IPS-15b (cell line): ENCODE results near the gene GUCA2A.

Experiments
- H3K27me3 ChIP-seq: one replicate; pipeline ENCODE4 v1.6.1; 2013; ENCODE audit warnings: low read length; ENCODE audit not compliant: control insufficient read depth, insufficient read depth
- H3K36me3 ChIP-seq: one replicate; pipeline ENCODE4 v1.6.1; 2013; ENCODE audit warnings: low read length; ENCODE audit not compliant: control insufficient read depth, insufficient read depth
- H3K4me1 ChIP-seq: one replicate; pipeline ENCODE4 v1.6.1; 2013; ENCODE audit warnings: mild to moderate bottlenecking, low read length; ENCODE audit not compliant: control insufficient read depth, insufficient read depth
- H3K4me3 ChIP-seq: one replicate; pipeline ENCODE4 v1.5.1; 2013; ENCODE audit warnings: low read depth, low read length
- H3K9ac ChIP-seq: one replicate; pipeline ENCODE4 v1.6.1; 2013; ENCODE audit warnings: low read depth, mild to moderate bottlenecking, low read length
- H3K9me3 ChIP-seq: one replicate; pipeline ENCODE4 v1.6.1; 2013; ENCODE audit warnings: mild to moderate bottlenecking, low read length; ENCODE audit not compliant: control insufficient read depth, insufficient read depth

The GUCA2A gene

GRCh38 chr1:42136466-42136865, 28.1 kb downstream of the GUCA2A start:
- Histone ChIP-seq H3K27me3 (no peaks in the 10 kb centered on the region), H3K4me3 (no peak overlapping the region), H3K4me1 (no peaks in the 10 kb centered on the region), H3K9ac (no peak overlapping the region), H3K9me3 (no peaks in the 10 kb centered on the region), H3K36me3 (no peaks in the 10 kb centered on the region)

DNA sequence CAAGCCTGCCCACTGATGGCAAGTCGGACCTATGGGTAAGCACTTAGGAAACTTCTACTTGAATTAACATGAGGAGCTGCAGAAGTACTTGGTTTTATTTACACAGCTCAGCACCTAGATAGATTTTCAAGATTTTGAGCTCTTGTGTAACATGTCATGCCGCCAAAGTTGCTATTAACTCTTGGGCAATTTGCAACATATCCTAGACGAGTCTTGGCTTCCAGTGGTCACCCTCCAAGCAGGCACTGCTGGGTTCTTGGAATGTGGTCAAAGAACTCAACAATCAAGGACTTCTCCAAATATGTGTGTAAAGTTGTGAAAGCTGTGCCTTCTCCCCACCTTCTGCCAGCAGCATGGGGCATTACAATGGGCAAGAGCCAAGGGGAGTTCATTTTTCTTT, 29.1 kb downstream of the GUCA2A start:
- no peaks in the 10 kb centered on the region for H3K4me1 ChIP-seq
- no peaks in the 10 kb centered on the region for H3K36me3 ChIP-seq
- H3K27me3 ChIP-seq: no peaks in the 10 kb centered on the region

GRCh38 chr1:42133809-42134526, 30.6 kb downstream of the GUCA2A start:
- Histone ChIP-seq H3K9me3 (no peaks in the 10 kb centered on the region), H3K9ac (no peak overlapping the region), H3K4me1 (no peaks in the 10 kb centered on the region), H3K27me3 (no peaks in the 10 kb centered on the region), H3K36me3 (no peaks in the 10 kb centered on the region), H3K4me3 (no peak overlapping the region)

More for the DNA sequence above, 29.1 kb downstream of the GUCA2A start:
- H3K9me3 ChIP-seq: no peaks in the 10 kb centered on the region
- H3K9ac ChIP-seq: no peak overlapping the region
- H3K4me3 ChIP-seq: no peak overlapping the region

GRCh38 chr1:42133390-42133789, 31.2 kb downstream of the GUCA2A start:
- no peaks in the 10 kb centered on the region for H3K4me1 ChIP-seq

GRCh38 chr1:42130061-42130660, 34.4 kb downstream of the GUCA2A start:
- Histone ChIP-seq H3K9ac (no peak overlapping the region), H3K9me3 (no peaks in the 10 kb centered on the region), H3K36me3 (no peaks in the 10 kb centered on the region), H3K4me3 (no peak overlapping the region), H3K27me3 (no peaks in the 10 kb centered on the region), H3K4me1 (no peaks in the 10 kb centered on the region)

More at GRCh38 chr1:42133390-42133789, 31.2 kb downstream of the GUCA2A start:
- H3K9me3 ChIP-seq: no peaks in the 10 kb centered on the region
- no peak overlapping the region for H3K4me3 ChIP-seq
- H3K36me3 ChIP-seq: no peaks in the 10 kb centered on the region
- H3K9ac ChIP-seq: no peak overlapping the region
- no peaks in the 10 kb centered on the region for H3K27me3 ChIP-seq

GRCh38 chr1:42128964-42129363, 35.6 kb downstream of the GUCA2A start:
- no peak overlapping the region for H3K9ac ChIP-seq
- no peaks in the 10 kb centered on the region for H3K36me3 ChIP-seq
- H3K9me3 ChIP-seq: no peaks in the 10 kb centered on the region
- H3K27me3 ChIP-seq: no peaks in the 10 kb centered on the region
- H3K4me3 ChIP-seq: no peak overlapping the region
- no peaks in the 10 kb centered on the region for H3K4me1 ChIP-seq

GRCh38 chr1:42128499-42128898, 36.0 kb downstream of the GUCA2A start:
- H3K4me3 ChIP-seq: no peak overlapping the region
- no peaks in the 10 kb centered on the region for H3K9me3 ChIP-seq
- H3K9ac ChIP-seq: no peak overlapping the region
- no peaks in the 10 kb centered on the region for H3K27me3 ChIP-seq
- no peaks in the 10 kb centered on the region for H3K36me3 ChIP-seq
- no peaks in the 10 kb centered on the region for H3K4me1 ChIP-seq

- no peaks in the 10 kb centered on the region for H3K4me1 ChIP-seq
- H3K9me3 ChIP-seq: no peaks in the 10 kb centered on the region
- H3K4me3 ChIP-seq: no peak overlapping the region
- no peaks in the 10 kb centered on the region for H3K27me3 ChIP-seq
- H3K9ac ChIP-seq: no peak overlapping the region
- H3K36me3 ChIP-seq: no peaks in the 10 kb centered on the region
Measured at GRCh38 chr1:42127767-42128166, 36.8 kb downstream of the GUCA2A start.

- Histone ChIP-seq H3K9ac (no peak overlapping the region), H3K4me3 (no peak overlapping the region), H3K9me3 (no peaks in the 10 kb centered on the region), H3K4me1 (no peaks in the 10 kb centered on the region), H3K27me3 (no peaks in the 10 kb centered on the region), H3K36me3 (no peaks in the 10 kb centered on the region)
Measured at GRCh38 chr1:42125552-42125951, 39.0 kb downstream of the GUCA2A start.

DNA sequence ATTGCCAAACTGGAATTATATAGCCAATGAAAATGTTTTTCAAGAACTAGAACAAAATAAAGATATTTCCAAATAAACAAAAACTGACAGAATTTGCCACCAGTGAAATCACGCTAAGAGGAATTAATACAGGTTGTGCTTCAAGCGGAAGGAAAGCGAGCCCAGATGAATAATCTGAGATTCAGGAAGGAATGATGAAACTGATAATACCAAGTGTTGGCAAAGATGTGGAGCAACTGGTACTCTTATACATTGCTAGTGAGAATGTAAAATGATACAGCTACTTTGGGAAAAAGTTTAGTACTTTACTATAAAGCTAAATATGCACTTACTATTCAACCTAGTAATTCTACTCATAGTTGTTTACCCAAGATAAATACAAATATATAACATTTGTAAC, 42.1 kb downstream of the GUCA2A start:
- no peaks in the 10 kb centered on the region for H3K36me3 ChIP-seq
- H3K4me1 ChIP-seq: no peaks in the 10 kb centered on the region
- no peaks in the 10 kb centered on the region for H3K27me3 ChIP-seq
- no peak overlapping the region for H3K4me3 ChIP-seq
- H3K9me3 ChIP-seq: no peaks in the 10 kb centered on the region
- H3K9ac ChIP-seq: no peak overlapping the region

- no peaks in the 10 kb centered on the region for H3K9me3 ChIP-seq
- no peaks in the 10 kb centered on the region for H3K36me3 ChIP-seq
- H3K27me3 ChIP-seq: no peaks in the 10 kb centered on the region
- H3K4me3 ChIP-seq: no peak overlapping the region
- H3K4me1 ChIP-seq: no peaks in the 10 kb centered on the region
- no peak overlapping the region for H3K9ac ChIP-seq
Measured at GRCh38 chr1:42118125-42118524, 46.4 kb downstream of the GUCA2A start.

DNA sequence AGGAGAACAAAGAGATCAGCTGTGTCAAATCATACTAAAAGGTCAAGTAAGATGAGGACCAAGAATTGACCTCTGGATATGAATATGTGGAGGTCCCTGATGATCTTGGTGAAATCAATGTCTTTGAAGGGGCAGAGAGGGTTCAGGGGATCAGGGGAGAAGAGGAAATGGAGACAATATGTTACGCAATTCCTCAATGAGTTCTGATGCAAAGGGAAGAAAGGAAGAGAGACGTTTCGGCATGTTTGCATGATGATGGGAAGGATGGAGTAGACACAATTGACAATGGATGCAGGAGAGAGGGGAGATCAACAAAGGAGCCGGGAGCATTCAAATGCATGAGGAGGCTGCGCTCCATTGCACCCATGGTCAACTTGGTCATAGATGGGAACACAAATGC, 47.3 kb downstream of the GUCA2A start:
- Histone ChIP-seq H3K9ac (no peak overlapping the region), H3K9me3 (no peaks in the 10 kb centered on the region), H3K4me1 (no peaks in the 10 kb centered on the region), H3K4me3 (no peak overlapping the region), H3K27me3 (no peaks in the 10 kb centered on the region), H3K36me3 (no peaks in the 10 kb centered on the region)
